Measurements from ENCODE around the gene RNASEH2A.

DNA sequence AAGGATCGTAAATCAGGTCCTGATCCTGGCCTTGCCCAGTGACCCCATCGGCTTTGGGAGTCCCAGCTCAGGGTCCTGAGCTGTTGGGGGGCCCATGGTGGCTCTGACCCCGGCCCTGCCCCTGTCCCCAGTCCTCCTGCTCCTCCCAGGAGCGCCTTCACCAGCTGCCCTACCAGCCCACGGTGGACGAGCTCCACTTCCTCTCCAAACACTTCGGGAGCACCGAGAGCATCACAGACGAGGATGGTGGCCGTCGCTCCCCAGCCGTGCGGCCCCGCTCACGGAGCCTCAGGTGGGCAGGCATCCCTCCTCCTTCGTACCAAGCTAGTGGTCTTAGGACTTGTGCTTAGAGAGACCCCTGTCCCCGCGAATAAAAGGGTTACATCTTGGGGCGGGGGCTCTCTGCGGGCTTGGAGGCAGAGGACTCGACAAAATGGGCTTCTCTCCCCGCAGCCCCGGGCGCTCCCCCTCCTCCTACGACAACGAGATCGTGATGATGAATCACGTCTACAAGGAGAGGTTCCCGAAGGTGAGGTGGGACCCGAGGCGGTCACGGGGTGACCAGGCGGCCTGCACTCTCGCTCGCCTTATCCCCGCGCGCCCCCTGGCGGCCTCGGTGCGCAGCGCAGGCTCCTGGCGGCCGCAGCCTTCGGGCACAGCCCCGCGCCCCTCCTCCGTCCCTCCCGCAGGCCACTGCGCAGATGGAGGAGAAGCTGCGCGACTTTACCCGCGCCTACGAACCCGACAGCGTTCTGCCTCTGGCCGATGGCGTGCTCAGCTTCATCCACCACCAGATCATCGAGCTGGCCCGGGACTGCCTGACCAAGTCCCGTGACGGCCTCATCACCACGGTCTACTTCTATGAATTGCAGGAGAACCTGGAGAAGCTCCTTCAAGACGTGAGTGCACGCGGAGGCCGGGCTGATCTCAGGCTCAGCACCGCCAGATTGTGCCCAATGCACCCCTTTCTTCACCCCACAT, 41.1 kb downstream of the RNASEH2A start:
- TF ChIP-seq, protein P1, sequence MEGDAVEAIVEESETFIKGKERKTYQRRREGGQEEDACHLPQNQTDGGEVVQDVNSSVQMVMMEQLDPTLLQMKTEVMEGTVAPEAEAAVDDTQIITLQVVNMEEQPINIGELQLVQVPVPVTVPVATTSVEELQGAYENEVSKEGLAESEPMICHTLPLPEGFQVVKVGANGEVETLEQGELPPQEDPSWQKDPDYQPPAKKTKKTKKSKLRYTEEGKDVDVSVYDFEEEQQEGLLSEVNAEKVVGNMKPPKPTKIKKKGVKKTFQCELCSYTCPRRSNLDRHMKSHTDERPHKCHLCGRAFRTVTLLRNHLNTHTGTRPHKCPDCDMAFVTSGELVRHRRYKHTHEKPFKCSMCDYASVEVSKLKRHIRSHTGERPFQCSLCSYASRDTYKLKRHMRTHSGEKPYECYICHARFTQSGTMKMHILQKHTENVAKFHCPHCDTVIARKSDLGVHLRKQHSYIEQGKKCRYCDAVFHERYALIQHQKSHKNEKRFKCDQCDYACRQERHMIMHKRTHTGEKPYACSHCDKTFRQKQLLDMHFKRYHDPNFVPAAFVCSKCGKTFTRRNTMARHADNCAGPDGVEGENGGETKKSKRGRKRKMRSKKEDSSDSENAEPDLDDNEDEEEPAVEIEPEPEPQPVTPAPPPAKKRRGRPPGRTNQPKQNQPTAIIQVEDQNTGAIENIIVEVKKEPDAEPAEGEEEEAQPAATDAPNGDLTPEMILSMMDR (IDR thresholded peaks at IDR 0.05) = peak; percentile 97 to 99 (median 99)
- TF ChIP-seq POLR2A (IDR thresholded peaks at IDR 0.05) = no peak
